ENCODE results near the gene MTRF1L.

DNA sequence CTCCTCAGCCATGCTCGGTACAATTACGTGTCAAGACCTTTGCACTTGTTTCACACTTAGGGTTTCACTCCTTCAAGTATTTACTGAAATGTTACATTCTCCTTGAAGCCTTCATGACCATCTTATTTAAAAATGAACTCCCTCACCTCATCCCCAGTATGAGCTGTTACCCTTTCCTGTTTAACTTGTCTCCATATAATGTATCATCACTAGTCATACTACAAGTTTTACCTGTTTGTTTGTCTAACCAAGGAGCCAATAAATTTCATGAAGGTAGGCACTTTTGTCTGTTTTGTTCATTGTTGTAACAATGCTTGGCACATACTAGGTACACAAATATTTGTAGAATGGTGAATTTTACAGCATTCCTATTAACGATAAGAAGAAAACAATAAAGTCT, 46.1 kb upstream of the MTRF1L start:
- TF ChIP-seq, protein P1, sequence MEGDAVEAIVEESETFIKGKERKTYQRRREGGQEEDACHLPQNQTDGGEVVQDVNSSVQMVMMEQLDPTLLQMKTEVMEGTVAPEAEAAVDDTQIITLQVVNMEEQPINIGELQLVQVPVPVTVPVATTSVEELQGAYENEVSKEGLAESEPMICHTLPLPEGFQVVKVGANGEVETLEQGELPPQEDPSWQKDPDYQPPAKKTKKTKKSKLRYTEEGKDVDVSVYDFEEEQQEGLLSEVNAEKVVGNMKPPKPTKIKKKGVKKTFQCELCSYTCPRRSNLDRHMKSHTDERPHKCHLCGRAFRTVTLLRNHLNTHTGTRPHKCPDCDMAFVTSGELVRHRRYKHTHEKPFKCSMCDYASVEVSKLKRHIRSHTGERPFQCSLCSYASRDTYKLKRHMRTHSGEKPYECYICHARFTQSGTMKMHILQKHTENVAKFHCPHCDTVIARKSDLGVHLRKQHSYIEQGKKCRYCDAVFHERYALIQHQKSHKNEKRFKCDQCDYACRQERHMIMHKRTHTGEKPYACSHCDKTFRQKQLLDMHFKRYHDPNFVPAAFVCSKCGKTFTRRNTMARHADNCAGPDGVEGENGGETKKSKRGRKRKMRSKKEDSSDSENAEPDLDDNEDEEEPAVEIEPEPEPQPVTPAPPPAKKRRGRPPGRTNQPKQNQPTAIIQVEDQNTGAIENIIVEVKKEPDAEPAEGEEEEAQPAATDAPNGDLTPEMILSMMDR (IDR thresholded peaks at IDR 0.05; ENCODE audit: low read depth, low read length), result no peak
- no peak for TF ChIP-seq EZH2phosphoT487 (IDR thresholded peaks at IDR 0.05; ENCODE audit: low read depth)

Data from OCI-LY3 (cell line).